Mesodermal cell (in vitro differentiated cells): ENCODE data around the gene SGCG.

Experiments
- H3K27ac ChIP-seq: 2 replicates; pipeline ENCODE4 v1.7.0; 2013; ENCODE audit warnings: mild to moderate bottlenecking, low read depth, low read length, moderate library complexity; ENCODE audit not compliant: severe bottlenecking
- H3K36me3 ChIP-seq: 2 replicates; pipeline ENCODE4 v1.7.1; 2013; ENCODE audit warnings: mild to moderate bottlenecking, low read length, moderate library complexity; ENCODE audit not compliant: control insufficient read depth, insufficient read depth
- H3K4me1 ChIP-seq: one replicate; pipeline ENCODE4 v1.7.1; 2013; ENCODE audit warnings: mild to moderate bottlenecking, low read length; ENCODE audit not compliant: insufficient read depth, control insufficient read depth, poor library complexity, severe bottlenecking
- H3K4me3 ChIP-seq: 2 replicates; pipeline ENCODE4 v1.7.0; 2013; ENCODE audit warnings: low read length, control low read depth, mild to moderate bottlenecking; ENCODE audit not compliant: insufficient read depth, poor library complexity, severe bottlenecking; ENCODE audit errors: extremely low read depth
- H3K9me3 ChIP-seq: 2 replicates; pipeline ENCODE4 v1.7.1; 2013; ENCODE audit warnings: mild to moderate bottlenecking, low read length, moderate library complexity; ENCODE audit not compliant: control insufficient read depth
- WGBS, 2 experiments: methylation state at CpG; one replicate each; pipeline ENCODE4 v1.1.5; 2013; ENCODE audit warnings: missing lambda C conversion rate in 2 of 2; ENCODE audit not compliant: insufficient coverage in 2 of 2; 5-methylcytosine and 5-hydroxymethylcytosine counted together

The SGCG gene

DNA sequence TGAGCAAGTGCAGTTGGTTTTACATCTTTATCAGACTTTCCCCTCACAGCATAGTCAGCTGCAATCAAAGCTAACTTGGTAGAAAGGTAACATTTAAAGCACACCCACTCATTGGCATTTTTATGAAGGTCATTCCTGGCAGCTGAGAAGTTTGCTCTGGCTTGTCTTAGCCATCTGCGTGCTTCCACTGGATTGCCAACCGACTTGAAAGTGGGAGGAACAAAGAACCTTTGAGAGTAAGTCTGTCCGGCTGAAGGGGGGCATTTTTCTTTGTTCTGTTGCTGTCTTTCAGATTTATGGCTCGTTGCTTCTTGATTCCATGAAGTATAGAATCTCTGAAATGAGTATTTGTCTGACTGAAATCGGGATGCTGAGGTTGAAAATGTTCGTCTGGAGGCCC lies 149.6 kb downstream of the SGCG start:
- Histone ChIP-seq H3K4me1 (no peaks in the 10 kb centered on the region), H3K27ac (no peak overlapping the region), H3K36me3 (peaks cover 38% of the 10 kb centered on the region), H3K9me3 (no peaks in the 10 kb centered on the region), H3K4me3 (no peak overlapping the region)
- 84 to 97% methylated on average over 4 to 6 of the region's 6 CpGs for WGBS, 2 experiments

DNA sequence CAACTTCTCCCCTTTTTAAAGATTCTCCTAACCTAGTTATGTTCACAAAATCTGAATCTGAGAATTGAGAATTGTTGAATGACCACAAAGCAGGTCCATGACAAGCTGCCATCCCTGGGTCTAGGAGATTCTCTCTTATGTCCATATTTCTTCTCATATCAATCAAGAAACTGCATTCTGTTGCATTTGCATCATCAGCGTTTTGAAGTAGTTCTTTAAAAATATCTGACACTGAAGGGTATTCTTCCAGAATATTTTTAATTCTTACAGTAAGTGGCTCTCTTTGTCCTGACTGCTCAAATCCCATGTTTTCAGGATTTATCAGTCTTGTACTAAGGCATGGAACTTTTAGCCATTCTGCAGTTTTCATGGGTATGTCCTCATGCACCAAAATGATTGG lies 158.4 kb downstream of the SGCG start:
- Histone ChIP-seq H3K9me3 (peaks cover 31% of the 10 kb centered on the region), H3K36me3 (peaks cover 86% of the 10 kb centered on the region), H3K27ac (no peak overlapping the region)

DNA sequence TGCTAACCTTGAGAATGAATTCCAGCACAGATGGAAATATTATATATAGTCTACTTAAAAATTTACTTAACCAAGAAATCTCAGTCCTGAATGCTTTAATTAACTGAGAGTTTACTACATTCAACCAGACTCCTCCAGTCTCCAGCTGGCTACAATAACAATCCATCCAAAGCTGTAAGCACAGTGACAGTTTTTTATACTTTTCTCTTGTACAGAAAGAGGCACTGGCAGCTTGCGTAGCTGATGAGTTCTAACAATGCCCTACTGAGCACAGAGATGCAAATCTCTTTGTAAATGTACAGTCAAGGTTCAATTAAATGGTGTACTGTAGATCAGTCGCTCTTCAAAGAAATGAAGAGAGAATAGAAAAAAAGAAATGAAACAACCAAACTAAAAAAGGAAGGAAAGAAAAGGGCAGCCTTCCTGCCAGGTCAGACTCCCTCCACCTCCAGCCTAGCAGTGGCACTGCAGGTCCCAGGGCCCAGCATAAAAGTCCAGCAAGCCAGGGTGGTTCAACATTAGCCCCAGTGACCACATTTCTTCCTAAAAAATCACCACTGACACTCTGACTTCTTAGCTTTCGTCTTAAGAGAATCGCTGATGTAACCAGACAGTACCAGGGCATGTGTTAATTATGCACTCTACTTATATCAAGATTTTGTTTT lies 164.3 kb downstream of the SGCG start:
- Histone ChIP-seq H3K9me3 (peaks cover 8% of the 10 kb centered on the region), H3K4me1 (no peaks in the 10 kb centered on the region), H3K4me3 (no peak overlapping the region), H3K27ac (no peak overlapping the region), H3K36me3 (peaks cover 80% of the 10 kb centered on the region)
- WGBS, 2 experiments, result 95 to 100% methylated on average over 2 to 3 of the region's 4 CpGs

More for the DNA sequence above, 158.4 kb downstream of the SGCG start:
- Histone ChIP-seq H3K4me1 (no peaks in the 10 kb centered on the region), H3K4me3 (no peak overlapping the region)
- 100% methylated on average over 1 of the region's 1 CpG; no CpG with 5 or more reads in 1 of the 2 experiments for WGBS, 2 experiments

DNA sequence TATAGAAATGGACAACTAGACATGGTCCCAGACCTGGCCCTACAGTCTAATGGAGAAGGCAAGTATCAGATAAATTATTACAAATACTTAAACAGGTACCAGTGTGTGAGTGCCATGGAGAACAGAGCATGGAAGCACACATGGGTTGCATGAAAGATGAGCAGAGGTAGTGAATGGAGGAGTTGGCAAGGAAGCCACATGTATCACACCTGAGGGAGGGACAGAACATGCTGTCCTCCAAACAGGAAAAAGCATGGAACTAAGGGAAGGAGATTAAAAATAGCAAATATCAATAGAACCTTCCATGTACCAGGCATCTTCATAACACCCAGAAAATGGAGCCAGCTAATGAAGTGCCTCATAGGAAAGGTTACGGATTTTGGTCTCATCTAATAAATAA lies 166.8 kb downstream of the SGCG start:
- Histone ChIP-seq H3K4me3 (no peak overlapping the region), H3K4me1 (no peaks in the 10 kb centered on the region), H3K36me3 (peaks cover 78% of the 10 kb centered on the region), H3K27ac (no peak overlapping the region), H3K9me3 (no peaks in the 10 kb centered on the region)
- WGBS, 2 experiments, result no CpG with 5 or more reads among the region's 1 CpG

DNA sequence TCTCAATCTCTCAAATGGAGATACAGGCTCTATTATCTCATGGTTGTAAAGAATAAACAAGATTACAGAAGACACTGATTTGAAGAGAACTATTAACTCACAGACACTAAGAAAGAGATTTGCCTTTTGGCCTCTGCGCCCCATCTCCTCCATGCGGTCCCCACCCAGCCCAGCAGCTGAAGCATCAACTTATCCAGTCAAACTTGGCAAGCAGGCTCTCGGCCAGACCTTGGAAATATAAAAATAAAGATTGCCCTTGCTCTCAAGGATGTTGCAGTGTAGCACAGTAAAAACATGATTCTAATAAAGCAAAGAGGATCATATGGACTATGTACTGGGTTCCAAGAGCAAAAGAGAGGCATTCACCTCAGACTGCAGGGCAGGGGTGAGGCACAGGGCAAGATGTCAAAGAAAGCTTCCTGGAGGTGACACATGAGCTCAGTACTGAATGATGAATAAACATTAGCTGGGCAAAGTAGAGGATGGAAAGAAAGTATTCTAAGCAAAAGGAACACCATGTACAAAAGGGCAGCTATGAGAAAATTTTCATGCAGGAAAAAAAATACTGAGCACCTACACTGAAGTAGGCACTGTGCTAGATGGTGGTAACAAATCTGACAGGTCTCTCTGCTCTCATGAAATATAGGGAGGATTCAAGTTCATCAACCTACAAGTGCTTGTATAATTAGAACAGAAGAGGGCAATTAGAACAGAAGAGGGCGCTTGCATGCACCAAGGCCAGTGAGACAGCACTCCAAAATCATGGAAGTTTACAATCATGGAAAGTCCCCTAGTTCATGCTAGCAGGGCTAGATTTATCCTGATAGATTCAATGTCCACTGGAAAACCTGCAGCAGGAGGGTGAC lies 167.7 kb downstream of the SGCG start:
- H3K9me3 ChIP-seq, result no peaks in the 10 kb centered on the region
- peaks cover 82% of the 10 kb centered on the region for H3K36me3 ChIP-seq
- no peak overlapping the region for H3K27ac ChIP-seq
- WGBS, 2 experiments, result 80 to 94% methylated on average over 2 to 3 of the region's 4 CpGs
- no peaks in the 10 kb centered on the region for H3K4me1 ChIP-seq
- no peak overlapping the region for H3K4me3 ChIP-seq

DNA sequence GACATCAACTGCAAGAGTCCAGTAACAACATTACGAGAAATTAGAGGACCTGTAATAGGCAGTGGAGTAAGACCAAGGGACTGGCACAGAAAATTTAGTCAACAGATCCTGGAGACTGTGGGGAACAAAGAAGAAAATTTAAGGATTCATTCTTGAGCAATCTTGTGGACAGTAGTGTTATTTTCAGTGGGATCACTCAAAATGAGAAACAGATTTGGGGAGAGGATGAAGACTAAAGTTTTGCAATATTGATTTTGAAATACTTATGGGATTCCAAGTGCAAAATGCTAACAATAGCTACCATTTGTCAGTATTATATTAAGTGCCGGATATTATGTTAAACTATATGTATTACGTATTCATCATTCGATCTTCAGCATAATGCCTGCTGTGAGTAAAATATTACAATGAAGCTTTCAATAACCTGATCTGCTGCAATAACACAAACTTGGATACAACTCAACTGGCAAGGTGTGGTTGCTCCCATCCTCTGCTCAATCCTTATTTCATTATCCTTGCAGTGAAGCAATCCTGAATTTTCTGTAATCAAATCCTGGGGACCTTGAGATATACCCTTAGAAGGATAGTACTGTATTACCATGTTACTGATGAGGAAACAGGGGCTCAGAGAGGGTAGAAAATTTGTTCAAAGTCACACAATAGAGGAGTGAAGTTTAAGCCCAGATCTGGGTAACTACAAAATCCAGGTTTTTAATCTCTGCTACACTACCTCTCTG lies 168.6 kb downstream of the SGCG start:
- Histone ChIP-seq H3K9me3 (no peaks in the 10 kb centered on the region), H3K4me1 (no peaks in the 10 kb centered on the region), H3K36me3 (peaks cover 83% of the 10 kb centered on the region), H3K27ac (no peak overlapping the region), H3K4me3 (no peak overlapping the region)
- 90% methylated on average over 1 of the region's 4 CpGs; no CpG with 5 or more reads in 1 of the 2 experiments for WGBS, 2 experiments

DNA sequence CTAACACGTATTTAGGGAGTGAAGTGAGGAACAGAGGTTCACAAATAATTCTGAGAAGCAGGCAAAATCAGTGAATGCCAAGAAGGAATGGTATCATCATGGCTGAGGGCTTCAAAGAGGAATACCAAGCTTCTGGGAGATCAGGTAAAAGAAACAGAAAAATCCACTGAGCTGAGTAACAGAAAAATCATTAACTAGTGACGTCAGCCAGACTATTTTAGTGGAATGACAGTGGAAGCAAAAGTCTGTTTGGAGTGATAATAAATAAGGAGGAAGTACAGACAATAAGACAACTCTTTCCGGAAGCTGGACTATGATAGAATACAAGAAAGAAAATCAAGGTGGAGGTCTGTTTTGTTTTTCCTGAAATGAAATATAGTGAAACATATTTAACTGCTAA lies 169.2 kb downstream of the SGCG start:
- WGBS, 2 experiments, result 94 to 100% methylated on average over 2 to 3 of the region's 3 CpGs
- Histone ChIP-seq H3K9me3 (no peaks in the 10 kb centered on the region), H3K27ac (no peak overlapping the region), H3K36me3 (peaks cover 86% of the 10 kb centered on the region), H3K4me1 (no peaks in the 10 kb centered on the region), H3K4me3 (no peak overlapping the region)

DNA sequence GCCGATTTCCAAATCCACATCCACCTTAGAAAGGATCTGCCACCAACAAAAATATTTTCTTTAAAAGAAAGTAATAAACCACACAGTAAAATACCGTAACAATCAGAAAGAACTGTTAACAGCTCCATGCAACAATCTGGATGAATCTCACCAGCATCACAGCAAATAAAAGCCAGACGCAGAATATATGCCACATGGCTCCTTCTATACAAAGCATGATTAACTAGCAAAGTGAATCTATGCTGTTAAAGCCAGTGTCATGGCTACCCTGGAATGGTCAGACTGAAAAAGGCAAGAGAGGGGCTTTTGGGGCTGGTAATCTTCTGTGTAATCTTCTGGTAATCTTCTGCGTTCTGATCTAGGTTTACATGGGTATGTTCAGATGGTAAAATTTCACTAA lies 171.4 kb downstream of the SGCG start:
- no peak overlapping the region for H3K27ac ChIP-seq
- WGBS, 2 experiments, result 62 to 100% methylated on average over 1 to 2 of the region's 4 CpGs
- H3K4me3 ChIP-seq, result no peak overlapping the region
- peaks cover 85% of the 10 kb centered on the region for H3K36me3 ChIP-seq
- no peaks in the 10 kb centered on the region for H3K4me1 ChIP-seq
- H3K9me3 ChIP-seq, result no peaks in the 10 kb centered on the region

DNA sequence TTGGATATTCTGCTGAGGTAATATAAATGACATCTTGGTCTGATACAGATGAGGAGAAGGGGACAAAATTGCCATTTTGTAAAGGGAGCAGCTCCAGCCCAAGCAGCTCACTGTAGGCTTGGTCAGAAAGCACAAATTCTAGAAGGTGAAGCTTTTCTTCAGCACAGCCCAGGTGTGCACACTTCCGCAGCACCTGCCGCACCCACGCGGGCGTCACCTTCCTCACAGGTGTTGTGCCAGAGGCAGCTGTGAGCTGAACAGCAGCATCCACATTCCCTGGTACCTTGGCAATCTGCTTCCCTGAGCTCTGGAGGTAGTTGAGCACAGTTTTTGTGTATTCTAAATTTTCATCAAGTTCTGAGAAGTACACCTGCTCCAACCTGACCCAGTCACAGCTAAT lies 173.7 kb downstream of the SGCG start:
- Histone ChIP-seq H3K27ac (no peak overlapping the region), H3K4me3 (no peak overlapping the region), H3K36me3 (peaks cover 80% of the 10 kb centered on the region), H3K9me3 (no peaks in the 10 kb centered on the region), H3K4me1 (no peaks in the 10 kb centered on the region)
- 94 to 97% methylated on average over 5 of the region's 5 CpGs for WGBS, 2 experiments

DNA sequence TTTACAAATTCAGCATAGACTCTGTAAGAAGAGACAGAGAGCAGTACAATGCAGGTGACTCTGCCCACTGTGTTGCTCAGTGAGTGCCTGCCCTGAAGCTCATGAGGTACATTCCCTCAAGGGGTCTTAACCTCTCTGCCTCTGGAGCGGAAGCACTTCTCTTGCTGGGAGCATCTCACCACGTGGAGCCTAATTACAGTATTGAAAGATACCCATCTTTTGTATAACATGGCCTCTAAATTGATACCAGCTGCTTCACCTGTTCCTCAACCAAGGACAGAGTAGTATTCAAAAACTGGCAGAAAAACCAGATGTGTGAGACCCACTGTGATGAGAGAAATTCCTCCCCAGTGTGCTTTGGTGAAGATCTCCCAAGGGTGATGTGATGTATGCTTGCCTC lies 175.6 kb downstream of the SGCG start:
- WGBS, 2 experiments, result 93 to 94% methylated on average over 2 of the region's 2 CpGs
- Histone ChIP-seq H3K27ac (no peak overlapping the region), H3K4me3 (no peak overlapping the region), H3K36me3 (peaks cover 77% of the 10 kb centered on the region), H3K4me1 (no peaks in the 10 kb centered on the region), H3K9me3 (no peaks in the 10 kb centered on the region)
